Right lobe of liver (tissue), 6 donors: ENCODE measurements around the gene ZFP57. TPM values are rescaled to one million over a fixed set of nuclear protein-coding genes. Genes with fewer than 3 reads are reported as not detected.
"Not testable (repeated sequence)": the region's sequence is repeated elsewhere in the genome, so short reads cannot be mapped to it uniquely, and the experiment has no call there.

Source experiments
- ATAC-seq, 4 donors: fragments of 200-7000 bp; cut with Tn5 transposase; one replicate each; pipeline ENCODE4 v1.9.1; 2020; ENCODE audit warnings: mild to moderate bottlenecking in 4 of 4, moderate library complexity in 4 of 4
- DNase-seq, 3 donors: peaks; one replicate each; pipeline ENCODE4 v3.0.0-alpha.2; 2020
- H3K27ac ChIP-seq, 3 donors: fragments of 200-600 bp; one replicate each; pipeline ENCODE4 v1.8.0; 2022
- H3K27me3 ChIP-seq, 2 donors: fragments of 200-600 bp; one replicate each; pipeline ENCODE4 v1.8.0; 2022
- H3K36me3 ChIP-seq, 4 donors: fragments of 200-600 bp; sonication (generic) in 1 of 4; one replicate each; pipeline versions ENCODE4 v1.5.1 to v1.8.0; 2017 to 2022; ENCODE audit warnings: control low read depth in 1 of 4
- H3K4me1 ChIP-seq, 4 donors: fragments of 200-600 bp; sonication (generic) in 1 of 4; one replicate each; pipeline versions ENCODE4 v1.5.1 to v1.8.0; 2017 to 2022; ENCODE audit warnings: control low read depth in 1 of 4
- H3K4me3 ChIP-seq, 3 donors: fragments of 200-600 bp; one replicate each; pipeline ENCODE4 v1.8.0; 2022
- H3K9me3 ChIP-seq, 4 donors: fragments of 200-600 bp; sonication (generic) in 1 of 4; one replicate each; pipeline versions ENCODE4 v1.5.1 to v1.8.0; 2017 to 2022; ENCODE audit warnings: control low read depth in 1 of 4
- POLR2A ChIP-seq: fragments of 450-650 bp; IDR thresholded peaks from one replicate; pipeline ENCODE4 v1.6.1; 2017; ENCODE audit warnings: antibody characterized with exemption, mild to moderate bottlenecking
- WGBS: methylation state at CpG from one replicate; pipeline ENCODE4 v1.1.6; 2018; ENCODE audit warnings: low coverage, low lambda C conversion rate; ENCODE audit not compliant: insufficient coverage; ENCODE audit errors: missing lambda C conversion rate; 5-methylcytosine and 5-hydroxymethylcytosine counted together
- intact Hi-C, 2 donors: fragments of 100-400 bp; cut with DNase I; formaldehyde crosslinking; loops; one replicate each; pipeline versions ENCODE4 v1.11.2 to v1.14.1; 2022
- total RNA-seq, 6 experiments: library from RNA; depleted of rRNA in 2 of 6; stranded (reverse); fragments of >200 nt in 2 of 6; fragmentation: NEBNext Ultra II Directional in 3 of 6; extraction: Animal tissue kit (Norgen Biotek cat#: 25700) in 3 of 6; gene quantifications; one replicate each; pipeline versions ENCODE4 v1.1.0 to v1.2.4, GENCODE V29; 2016 to 2023
- TF ChIP-seq, protein P1 (sequence below), 4 donors: fragments of 200-600 bp in 3 of 4; fragments of 450-650 bp in 1 of 4; IDR thresholded peaks; one replicate each; pipeline versions ENCODE4 v1.5.1 to v1.8.0; 2016 to 2022; ENCODE audit warnings: antibody characterized with exemption in 4 of 4, mild to moderate bottlenecking in 2 of 4
- donor health status: DM: no; HTN: yes; CAD: no.
- donor health status: DM: no; HTN: no; CAD: no.
- donor health status: DM: no; HTN: no; CAD: no.
- donor health status: DM: no; HTN: yes; CAD: no.
- donor health status: DM: no; HTN: yes; CAD: no.

ZFP57 gene
- total RNA-seq, 6 experiments from 2014 or later: 0.11 to 0.31 TPM; not detected in 4

DNA sequence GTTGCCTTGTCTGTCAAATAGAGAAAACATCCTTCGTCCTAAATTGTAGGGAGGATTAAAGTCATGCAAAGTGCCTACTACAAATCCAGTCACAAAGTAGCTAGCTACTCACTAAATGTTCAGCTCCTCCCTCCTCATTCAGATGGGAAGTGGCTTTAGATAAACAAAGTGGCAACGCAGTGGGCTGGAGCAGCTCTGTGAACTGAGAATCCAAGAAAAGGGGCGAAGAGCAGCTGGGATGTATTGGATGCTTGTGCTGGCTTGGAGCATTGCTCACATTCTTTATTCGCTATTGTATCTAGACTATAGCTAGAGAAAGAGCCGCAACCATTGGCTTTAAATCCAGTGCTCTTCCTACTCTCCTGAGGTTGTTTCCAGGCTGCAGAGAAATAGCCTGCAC lies 13.8 kb downstream of the ZFP57 start:
- no peak for DNase-seq
- ATAC-seq: no peak
- H3K4me3 ChIP-seq: no peak overlapping the region
- no peaks in the 10 kb centered on the region for H3K9me3 ChIP-seq
- no peak for TF ChIP-seq POLR2A
- no peak overlapping the region for H3K27ac ChIP-seq
- 25% methylated on average over 5 of the region's 5 CpGs for WGBS
- H3K36me3 ChIP-seq: no peaks in the 10 kb centered on the region
- no peaks in the 10 kb centered on the region for H3K27me3 ChIP-seq
- intact Hi-C loops: no loop called here
- no peaks in the 10 kb centered on the region for H3K4me1 ChIP-seq

- Histone ChIP-seq H3K4me3 (no peak overlapping the region), H3K27ac (no peak overlapping the region), H3K27me3 (no peaks in the 10 kb centered on the region), H3K9me3 (no peaks in the 10 kb centered on the region), H3K4me1 (no peaks in the 10 kb centered on the region), H3K36me3 (no peaks in the 10 kb centered on the region)
- TF ChIP-seq, protein P1, sequence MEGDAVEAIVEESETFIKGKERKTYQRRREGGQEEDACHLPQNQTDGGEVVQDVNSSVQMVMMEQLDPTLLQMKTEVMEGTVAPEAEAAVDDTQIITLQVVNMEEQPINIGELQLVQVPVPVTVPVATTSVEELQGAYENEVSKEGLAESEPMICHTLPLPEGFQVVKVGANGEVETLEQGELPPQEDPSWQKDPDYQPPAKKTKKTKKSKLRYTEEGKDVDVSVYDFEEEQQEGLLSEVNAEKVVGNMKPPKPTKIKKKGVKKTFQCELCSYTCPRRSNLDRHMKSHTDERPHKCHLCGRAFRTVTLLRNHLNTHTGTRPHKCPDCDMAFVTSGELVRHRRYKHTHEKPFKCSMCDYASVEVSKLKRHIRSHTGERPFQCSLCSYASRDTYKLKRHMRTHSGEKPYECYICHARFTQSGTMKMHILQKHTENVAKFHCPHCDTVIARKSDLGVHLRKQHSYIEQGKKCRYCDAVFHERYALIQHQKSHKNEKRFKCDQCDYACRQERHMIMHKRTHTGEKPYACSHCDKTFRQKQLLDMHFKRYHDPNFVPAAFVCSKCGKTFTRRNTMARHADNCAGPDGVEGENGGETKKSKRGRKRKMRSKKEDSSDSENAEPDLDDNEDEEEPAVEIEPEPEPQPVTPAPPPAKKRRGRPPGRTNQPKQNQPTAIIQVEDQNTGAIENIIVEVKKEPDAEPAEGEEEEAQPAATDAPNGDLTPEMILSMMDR (IDR thresholded peaks at IDR 0.05): no peak
- no peak for TF ChIP-seq POLR2A
- DNase-seq (no peak), ATAC-seq (no peak)
- intact Hi-C loops: no loop called here
- 60% methylated on average over 1 of the region's 1 CpG for WGBS
Observed at GRCh38 chr6:29666826-29667130, 14.2 kb downstream of the ZFP57 start.

- intact Hi-C loops: no loop called here
- WGBS: 71% methylated on average over 6 of the region's 8 CpGs
Observed at GRCh38 chr6:29665942-29666825, 14.8 kb downstream of the ZFP57 start.

DNA sequence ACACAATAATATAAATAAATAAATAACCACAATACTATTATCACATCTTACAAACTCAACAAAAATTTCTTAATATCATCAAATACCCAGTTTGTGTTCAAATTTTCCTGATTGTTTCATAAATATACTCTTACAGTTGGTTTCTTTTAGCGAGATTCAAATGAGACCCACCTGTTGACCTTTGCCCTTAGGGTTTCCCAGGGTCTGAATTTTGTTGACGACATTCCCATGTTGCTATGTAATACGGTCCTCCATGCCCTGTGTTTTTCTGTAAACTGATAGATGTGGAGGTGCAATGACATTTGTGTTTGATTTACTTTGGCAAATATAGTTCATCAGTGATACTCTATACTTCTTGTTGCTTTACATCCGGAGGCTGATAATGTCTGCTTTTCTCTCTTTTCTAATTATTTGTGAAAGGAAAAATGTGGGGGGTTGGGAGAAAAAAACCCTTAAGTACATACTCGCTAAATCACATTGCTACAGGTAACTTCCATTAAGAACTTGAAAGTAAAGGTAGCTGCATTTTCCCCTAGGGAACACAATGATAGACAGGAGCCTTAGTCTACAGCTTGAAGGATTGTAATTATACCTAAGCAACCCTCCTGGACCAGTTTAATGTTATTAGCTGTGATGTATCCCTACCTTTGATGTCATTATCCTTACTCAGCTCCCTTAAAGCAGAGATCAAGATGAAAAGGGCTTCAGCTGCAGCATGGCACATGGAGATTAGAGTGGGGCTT lies 17.5 kb downstream of the ZFP57 start:
- no peak for ATAC-seq
- Histone ChIP-seq H3K9me3 (no peaks in the 10 kb centered on the region), H3K36me3 (no peaks in the 10 kb centered on the region), H3K27me3 (no peaks in the 10 kb centered on the region), H3K4me1 (no peaks in the 10 kb centered on the region), H3K4me3 (no peak overlapping the region), H3K27ac (no peak overlapping the region)
- DNase-seq: no peak
- TF ChIP-seq, protein P1 (IDR thresholded peaks at IDR 0.05): no peak
- TF ChIP-seq POLR2A: no peak
- WGBS: 38% methylated on average over 5 of the region's 5 CpGs
- intact Hi-C loops: no loop called here

More at GRCh38 chr6:29665942-29666825, 14.8 kb downstream of the ZFP57 start:
- Histone ChIP-seq H3K36me3 (no peaks in the 10 kb centered on the region), H3K4me1 (no peaks in the 10 kb centered on the region), H3K9me3 (no peaks in the 10 kb centered on the region), H3K27me3 (no peaks in the 10 kb centered on the region), H3K27ac (no peak overlapping the region), H3K4me3 (no peak overlapping the region)
- DNase-seq: no peak
- no peak for ATAC-seq
- no peak for TF ChIP-seq POLR2A
- TF ChIP-seq, protein P1 (IDR thresholded peaks at IDR 0.05): no peak

GRCh38 chr6:29661502-29662141 lies 19.3 kb downstream of the ZFP57 start:
- intact Hi-C loops, H3K27me3 ChIP-seq, H3K27ac ChIP-seq, ATAC-seq, H3K4me1 ChIP-seq, DNase-seq, H3K4me3 ChIP-seq, H3K36me3 ChIP-seq, H3K9me3 ChIP-seq: not testable (repeated sequence)
- 27% methylated on average over 12 of the region's 14 CpGs for WGBS
